Epidermal melanocyte (primary cell): ENCODE results near the gene KISS1.

Experiments
- DNase-seq: peaks from one replicate; pipeline ENCODE4 v3.0.0; 2011; ENCODE audit warnings: low spot score; ENCODE audit not compliant: insufficient read length

Gene KISS1

GRCh38 chr1:204192589-204193352 is 3.5 kb downstream of the KISS1 start:
- DNase-seq = no peak

GRCh38 chr1:204192046-204192445 is 4.2 kb downstream of the KISS1 start:
- no peak for DNase-seq

- DNase-seq = no peak
Measured at GRCh38 chr1:204191456-204191855, 4.8 kb downstream of the KISS1 start.

GRCh38 chr1:204190212-204191211 is 5.8 kb downstream of the KISS1 start:
- DNase-seq = no peak

- no peak for DNase-seq
Measured at GRCh38 chr1:204188959-204189639, 7.2 kb downstream of the KISS1 start.

- DNase-seq = no peak
Measured at GRCh38 chr1:204186597-204186996, 9.7 kb downstream of the KISS1 start.

GRCh38 chr1:204181116-204181515 is 15.2 kb downstream of the KISS1 start:
- DNase-seq = no peak

GRCh38 chr1:204180133-204180532 is 16.2 kb downstream of the KISS1 start:
- no peak for DNase-seq

GRCh38 chr1:204178487-204179281 is 17.6 kb downstream of the KISS1 start:
- DNase-seq = no peak

GRCh38 chr1:204177133-204177532 is 19.2 kb downstream of the KISS1 start:
- DNase-seq = no peak

- DNase-seq = no peak
Measured at GRCh38 chr1:204176049-204176448, 20.2 kb downstream of the KISS1 start.

GRCh38 chr1:204174958-204175357 is 21.3 kb downstream of the KISS1 start:
- DNase-seq = no peak

- DNase-seq = no peak
Measured at GRCh38 chr1:204172404-204173029, 23.8 kb downstream of the KISS1 start.

- DNase-seq = no peak
Measured at GRCh38 chr1:204171751-204172178, 24.5 kb downstream of the KISS1 start.

GRCh38 chr1:204170494-204171155 is 25.7 kb downstream of the KISS1 start:
- no peak for DNase-seq

GRCh38 chr1:204169858-204170257 is 26.4 kb downstream of the KISS1 start:
- DNase-seq = no peak

- no peak for DNase-seq
Measured at GRCh38 chr1:204167730-204168129, 28.6 kb downstream of the KISS1 start.

GRCh38 chr1:204166219-204166618 is 30.1 kb downstream of the KISS1 start, which contains the start of gene REN:
Gene REN (minus strand): TSS chr1:204166337. CDS start chr1:204166293, 44 bp downstream.
- DNase-seq = no peak

- peak; percentile 79 for DNase-seq
Measured at GRCh38 chr1:204162494-204163074, 33.7 kb downstream of the KISS1 start.
